GM21528 (cell line): ENCODE data around the gene LMNTD2.

Experiments used
- ATAC-seq: cut with Tn5 transposase; IDR thresholded peaks from one replicate; pipeline ENCODE4 v1.9.1; 2021; ENCODE audit warnings: mild to moderate bottlenecking, moderate library complexity; ENCODE audit not compliant: unreplicated experiment, low FRiP score

LMNTD2 gene

DNA sequence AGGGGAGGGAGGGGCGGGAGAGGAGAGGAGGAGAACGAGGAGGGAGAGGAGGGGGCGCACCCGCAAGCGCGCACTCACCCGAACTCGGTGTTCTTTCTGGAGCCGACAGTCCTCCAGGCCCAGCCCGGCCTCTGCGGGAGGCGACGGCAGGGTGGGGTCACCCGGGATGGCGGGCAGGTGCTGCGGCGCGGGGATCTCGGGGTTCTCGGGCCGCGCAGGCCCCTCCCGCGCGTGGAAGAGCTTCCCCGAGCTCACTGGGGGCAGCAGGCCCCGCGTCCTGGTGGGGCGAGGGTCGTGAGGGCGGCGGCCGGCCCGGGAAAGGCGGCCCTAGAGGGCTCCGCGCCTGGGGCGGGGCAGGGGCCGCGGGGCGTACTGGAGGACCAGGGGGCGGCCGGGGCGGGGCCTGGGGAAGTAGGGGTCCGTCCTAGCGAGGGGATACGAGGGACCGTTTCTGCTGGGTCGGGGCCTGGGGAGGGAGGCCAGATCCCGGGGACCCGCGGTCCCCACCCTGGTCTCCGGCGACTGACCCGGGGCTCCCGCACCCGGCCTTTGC lies 5.2 kb downstream of the LMNTD2 start:
- ATAC-seq, result no peak

DNA sequence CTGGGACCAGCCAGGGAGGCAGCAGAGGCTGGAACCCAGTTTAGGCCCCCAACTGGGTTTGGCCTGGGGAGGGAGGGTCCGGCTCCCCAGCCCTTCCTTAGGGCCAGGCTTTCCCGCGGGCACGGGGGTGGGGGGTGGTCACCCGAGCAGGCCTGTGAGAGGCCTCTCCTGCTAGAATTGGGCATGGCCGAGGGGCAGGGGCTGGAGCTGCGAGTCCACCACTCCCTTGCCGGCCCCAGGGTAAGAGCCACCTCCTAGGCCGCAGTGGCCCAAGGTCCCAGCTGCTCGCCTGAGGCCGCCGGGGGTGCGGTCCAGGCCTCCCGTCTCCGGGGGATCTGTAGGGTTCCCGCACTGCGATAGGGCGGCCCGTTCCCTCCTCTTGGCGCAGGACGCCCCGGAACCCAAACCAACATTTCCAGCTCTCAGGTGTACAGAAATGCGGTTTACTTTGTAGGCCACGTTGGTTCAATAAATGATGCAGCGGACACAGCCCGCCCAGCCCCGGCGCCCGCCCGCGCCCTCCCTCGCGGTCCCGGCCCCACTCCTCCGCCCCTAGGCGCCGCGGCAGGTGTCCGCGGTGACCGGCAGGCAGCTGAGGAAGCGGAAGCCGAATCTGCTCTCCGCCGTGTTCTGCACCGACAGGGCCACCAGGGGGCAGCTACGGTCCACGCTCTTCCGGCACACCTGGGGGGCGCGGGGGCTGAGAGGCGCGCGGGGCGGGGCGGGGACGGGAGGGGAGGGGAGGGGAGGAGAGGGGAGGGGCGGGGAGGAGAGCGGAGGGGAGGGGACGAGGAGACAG lies 5.9 kb downstream of the LMNTD2 start:
- no peak for ATAC-seq

DNA sequence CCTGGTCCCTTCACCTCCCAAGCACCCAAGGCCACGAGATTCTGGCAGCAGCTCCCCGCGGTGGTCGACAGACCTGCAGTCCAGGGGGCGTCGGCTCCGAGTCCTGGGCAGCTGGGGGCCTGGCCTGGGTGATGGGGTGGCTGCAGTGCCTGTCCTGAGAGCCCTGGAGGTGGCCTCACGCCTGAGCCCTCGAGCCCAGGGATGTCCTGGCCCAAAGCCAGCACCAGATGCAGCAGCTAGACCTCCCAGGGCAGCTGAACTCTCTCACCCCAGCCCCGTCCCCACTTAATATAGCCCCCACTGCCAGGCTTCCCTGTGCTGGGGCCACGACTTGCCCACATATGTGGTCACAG lies 6.6 kb downstream of the LMNTD2 start:
- no peak for ATAC-seq

DNA sequence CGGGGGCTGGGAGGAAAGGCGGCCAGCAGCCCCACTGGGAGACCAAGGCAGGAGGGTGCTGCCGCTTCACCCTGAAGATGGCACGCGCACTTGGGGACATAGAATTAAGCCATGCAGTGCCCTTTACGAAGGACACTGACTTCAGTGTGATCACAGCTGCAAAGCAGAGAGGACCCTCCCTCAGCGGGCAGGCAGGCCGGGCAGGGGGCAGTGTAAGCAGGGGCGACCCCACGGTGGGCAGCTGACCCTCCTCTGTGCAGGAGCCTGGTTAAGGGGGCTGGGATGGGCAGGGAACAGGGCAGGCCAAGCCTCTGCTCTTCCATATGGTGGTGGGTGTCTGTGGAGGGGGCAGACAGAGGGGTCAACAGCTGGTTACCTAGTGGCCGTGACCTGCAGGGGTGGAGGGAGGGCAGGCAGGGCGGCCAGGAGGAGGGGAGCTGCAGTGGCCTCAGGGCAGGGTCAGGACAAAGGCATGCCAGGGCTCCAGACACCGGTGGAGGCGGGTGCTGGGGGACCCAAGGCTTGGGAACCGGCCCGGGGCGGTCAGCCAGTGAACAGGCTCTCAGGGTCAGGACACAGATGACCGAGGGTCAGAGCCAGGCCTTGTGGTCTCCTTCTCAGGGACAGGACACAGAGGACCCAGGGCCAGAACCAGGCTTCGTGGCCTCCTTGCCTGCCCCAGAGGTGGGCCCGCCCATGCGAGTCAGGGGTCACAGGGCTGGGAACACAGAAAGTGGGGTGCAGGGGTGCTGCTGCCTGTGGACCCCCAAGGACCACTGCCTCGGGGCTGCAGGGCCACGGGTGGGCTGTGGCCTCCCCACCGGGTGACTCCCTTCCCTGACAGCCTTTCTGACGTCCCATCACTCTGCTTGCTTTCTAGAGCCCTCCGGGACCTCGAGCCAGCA lies 7.2 kb downstream of the LMNTD2 start:
- ATAC-seq, result no peak

DNA sequence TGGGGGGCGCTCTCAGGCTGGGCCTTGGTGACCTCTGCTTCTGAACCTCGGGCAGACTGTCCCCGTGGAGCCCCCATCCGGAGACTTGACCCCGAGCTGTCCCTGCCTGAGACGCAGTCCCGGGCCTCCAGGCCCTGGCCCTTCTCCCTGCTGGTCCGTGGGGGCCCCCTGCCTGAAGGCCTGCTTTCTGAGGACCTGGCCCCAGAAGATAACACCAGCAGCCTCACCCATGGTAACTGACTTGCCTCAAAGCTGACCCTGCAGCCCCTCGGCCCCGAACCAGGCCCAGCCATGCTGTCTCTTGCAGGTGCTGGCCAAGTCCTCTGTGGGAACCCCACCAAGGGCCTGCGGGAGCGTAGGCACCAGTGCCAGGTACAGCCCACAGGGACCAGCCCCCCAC lies 8.9 kb downstream of the LMNTD2 start:
- no peak for ATAC-seq

DNA sequence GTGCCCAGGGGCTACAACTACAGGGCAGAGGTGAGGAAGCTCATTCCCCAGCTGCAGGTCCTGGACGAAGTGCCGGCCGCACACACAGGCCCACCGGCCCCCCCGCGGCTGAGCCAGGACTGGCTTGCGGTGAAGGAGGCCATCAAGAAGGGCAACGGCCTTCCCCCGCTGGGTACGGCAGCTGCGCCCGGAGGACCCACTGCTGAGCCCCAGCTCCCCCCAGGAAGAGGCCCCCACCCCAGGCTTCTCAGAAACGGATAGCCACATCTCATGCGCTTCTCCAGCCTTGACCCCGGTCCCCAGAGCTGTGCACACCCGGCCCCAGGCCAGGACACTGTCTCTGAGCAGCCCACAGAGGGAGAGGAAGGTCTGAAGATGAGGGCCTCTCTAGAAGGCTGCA lies 9.4 kb downstream of the LMNTD2 start:
- ATAC-seq, result no peak

DNA sequence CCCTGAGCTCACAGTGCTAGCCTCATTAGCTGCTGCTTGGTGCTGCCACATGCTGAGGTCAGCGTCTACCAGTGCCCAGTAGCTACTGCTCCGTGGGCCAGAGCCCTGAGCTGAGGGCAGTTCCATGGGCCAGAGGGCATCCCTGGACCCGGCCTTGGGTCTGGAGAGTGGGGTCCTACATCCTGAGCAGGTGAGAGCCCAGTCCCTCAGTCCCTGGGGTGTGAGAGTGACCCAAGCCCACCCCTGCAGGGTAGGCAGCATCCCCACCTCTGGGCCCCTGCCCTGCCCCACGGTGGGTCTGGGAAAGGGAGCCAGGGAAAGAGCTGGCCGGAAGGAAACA lies 9.8 kb downstream of the LMNTD2 start:
- ATAC-seq, result no peak

DNA sequence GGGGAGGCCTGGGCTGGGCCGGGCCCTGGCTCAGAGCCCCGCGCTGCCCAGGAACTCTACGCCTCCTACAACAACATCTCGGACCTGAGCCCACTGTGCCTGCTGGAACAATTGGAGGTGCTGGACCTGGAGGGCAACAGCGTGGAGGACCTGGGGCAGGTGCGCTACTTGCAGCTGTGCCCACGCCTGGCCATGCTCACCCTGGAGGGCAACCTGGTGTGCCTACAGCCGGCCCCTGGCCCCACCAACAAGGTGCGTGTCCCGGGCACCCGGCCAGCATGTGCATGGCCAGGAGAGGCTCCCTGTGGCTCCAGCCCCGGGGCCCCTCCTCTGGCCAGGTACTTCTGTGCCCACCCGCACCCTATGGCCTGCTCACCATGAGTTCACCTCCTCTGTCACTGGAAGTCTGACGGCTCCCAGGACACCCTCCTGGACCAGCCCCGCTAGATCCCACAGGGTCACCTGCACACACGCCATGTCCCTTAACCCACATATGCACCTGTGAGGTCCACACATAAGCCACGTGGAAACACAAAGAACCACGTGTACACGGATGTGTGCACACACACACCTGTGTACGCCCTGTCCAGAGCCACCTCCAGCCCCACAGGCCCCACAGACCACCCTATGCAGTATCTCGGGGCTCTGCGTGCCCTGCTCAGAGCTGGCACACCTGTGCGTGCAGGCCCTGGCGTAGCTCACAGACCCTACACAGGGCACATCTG lies 10.4 kb downstream of the LMNTD2 start:
- no peak for ATAC-seq

DNA sequence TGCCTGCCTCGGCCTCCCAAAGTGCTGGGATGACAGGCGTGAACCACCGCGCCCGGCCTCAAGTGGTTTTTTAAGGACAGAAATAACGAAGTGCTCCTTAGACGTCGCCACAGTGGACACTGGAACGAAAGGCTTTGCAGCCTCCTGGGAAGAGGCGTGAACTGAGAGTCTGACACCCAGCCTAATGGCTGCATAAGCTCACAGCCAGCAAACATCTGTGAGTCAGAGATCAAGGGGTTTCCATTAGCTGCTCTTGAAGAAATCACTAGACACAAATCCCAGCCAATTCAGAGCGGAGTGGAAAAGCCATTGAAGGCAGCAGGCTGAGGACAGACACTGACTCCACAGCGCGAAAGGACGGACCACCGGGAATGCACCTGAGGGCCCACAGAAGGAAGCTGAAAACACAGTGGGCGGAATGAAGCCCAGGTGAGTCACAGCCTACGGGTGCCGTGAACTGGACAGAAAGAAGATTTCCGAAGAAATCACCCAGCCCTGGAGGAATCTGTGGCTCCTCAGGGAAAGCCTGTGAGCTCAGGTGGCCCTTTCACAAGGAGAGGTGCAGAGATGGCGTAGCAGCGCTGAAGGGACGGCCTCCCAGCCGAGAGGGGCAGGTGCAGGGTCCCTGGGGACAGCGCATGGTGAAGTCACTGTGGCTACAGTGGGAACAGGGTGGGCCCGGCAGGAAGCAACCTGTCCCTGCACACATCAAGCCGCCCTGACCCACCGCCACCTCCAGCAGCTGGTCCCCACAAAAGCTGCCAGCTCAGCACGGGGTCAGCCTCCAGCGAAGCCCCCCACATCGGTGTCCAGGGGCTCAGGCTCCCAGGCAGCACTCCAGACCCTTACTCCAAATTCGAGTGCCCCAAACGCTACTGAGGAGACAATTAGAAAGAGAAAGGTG lies 11.6 kb downstream of the LMNTD2 start:
- ATAC-seq, result no peak

DNA sequence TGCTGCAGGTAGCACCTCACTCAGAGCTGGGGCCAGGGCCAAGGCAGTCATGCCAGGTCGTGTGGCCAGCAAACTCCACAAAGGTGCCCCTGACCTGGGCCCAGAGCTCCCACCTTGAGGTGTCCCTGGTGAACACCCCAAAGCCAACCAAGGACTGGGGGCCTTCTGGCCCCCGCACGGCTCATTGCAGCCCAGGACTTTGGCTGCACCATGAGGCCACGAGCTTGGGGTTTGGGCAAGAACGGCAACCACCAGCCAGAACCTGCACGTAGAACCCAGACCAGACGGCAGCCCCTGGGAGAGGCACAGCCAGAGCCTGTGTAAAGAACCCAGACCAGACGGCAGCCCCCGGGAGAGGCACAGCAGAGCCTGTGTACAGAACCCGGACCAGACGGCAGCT lies 15.4 kb downstream of the LMNTD2 start:
- no peak for ATAC-seq

DNA sequence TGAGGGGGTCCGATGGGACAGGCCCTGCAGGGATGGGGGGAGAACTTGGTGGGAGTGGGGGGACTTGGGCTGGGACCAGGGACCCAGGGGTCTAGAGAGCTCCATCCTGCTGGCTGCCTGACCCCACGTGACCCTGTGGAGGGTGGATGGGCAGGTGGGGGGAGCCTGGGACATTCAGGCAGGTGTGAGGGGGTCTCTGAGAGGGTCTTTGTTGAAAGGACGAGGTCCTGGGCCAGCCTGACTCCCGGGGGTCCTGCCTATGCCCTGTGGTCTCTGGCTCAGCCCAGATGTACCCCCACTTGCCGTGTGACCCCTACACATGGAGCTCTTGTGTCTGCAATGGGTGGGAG lies 15.7 kb downstream of the LMNTD2 start:
- no peak for ATAC-seq

DNA sequence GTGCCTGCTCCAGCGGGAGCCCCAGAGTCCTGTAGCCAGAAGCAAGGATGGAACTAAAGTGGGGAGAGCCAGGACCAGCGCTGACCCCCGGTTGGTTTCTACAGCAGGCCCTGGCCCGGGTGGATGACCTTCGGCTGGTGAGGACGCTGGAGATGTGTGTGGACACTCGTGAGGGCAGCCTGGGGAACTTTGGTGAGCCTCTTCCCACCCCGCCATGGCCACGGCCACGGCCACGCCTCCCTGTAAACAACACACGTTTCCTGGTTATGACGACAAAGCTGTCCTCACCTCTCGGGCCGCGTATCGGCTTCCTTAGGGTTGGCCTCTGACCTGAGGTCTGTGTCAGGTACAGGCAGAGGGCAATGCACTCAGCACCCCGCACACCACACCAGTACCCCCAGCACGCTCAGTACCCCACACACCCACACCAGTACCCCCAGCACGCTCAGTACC lies 19.1 kb downstream of the LMNTD2 start:
- ATAC-seq, result no peak

DNA sequence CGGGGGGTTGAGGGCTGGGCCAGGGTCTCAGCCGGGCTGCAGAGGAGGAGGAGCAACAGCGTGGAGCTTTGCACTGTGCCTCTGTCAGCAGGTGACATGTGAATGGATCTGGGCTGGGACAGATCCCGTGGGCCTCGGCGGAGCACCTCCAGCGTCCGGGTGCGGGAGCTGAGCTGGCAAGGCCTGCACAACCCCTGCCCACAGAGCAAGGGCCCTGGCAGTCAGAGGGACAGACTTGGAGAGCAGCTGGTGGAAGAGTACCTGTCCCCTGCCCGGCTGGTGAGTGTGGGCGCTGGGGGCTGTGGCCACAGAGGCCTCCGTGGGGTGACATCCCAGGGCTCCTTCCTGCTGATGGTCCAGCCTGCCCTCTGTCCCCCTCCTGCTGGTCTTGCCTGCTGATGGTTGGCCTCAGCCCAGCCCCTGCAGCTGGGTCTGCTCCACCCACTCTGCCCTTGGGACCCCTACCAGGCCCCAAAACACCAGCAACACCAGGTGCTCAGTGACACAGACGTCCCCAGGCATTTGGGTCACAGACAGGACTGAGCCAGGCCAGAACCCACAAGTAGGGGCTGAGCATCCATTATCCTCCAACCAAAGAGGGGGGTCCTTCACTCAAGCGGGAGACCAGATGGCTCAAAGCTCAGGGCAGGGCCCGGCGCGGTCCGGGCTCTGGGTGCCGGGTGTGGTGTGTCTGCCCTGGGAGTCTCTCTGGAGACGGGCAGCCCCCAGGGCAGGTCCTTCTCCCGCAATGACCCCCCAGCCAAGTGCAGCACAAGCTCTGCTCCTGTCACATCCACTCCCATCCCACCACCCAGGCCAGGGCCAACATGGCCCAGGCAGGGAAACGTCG lies 19.7 kb downstream of the LMNTD2 start:
- ATAC-seq, result no peak

DNA sequence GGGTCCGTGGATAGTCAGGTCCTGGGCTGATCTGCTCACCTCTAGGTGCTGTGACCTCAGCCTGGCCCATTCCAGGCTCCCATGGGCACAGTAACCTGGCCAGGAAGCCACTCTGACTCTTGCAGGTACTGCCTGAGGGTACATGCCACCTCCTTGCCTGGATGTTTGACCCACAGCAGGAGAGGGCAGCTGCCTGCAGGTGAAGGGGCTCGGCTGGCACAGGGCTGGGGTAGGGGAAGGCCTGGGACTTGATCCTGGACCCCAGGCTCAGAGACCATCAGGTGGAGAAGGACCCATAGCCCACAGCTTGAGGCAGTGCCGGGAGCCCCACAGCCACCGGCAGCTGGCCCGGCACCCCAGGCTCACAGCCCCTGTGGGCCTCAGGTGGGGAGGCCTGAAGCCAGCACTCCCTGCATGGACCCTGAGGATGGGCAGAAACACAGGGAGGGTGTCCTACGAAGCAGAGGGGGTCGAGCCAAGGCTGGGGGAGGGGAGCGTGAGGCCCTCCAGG lies 20.5 kb downstream of the LMNTD2 start:
- no peak for ATAC-seq

DNA sequence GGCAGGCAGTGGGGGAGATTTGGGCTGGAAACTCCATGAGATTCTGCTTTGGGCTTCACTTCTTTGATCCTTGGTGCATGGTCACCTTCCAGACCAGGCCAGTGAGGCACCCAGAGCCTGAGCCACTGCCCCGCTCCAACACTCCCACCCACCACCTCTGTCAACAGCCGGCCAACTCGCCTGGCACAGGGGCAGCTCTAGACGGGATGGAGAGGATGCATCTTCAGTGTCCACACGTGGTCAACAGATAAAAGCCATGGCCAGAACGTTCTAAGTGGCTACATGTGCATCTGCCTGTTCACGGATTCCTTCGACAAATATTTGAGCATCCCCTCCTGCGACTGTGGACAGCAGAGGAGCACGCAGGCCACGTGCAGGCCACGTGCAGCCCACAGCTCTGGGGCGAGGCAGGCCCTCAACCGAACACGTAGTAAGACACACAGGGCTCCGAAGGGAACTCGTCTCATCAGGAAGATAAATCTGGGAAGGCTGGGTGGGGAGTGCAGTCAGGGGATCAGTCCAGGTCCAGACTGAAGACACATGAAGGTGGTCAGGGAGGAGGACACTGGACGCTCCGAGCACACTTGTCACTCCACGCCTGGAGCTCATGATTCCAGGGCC lies 22.0 kb downstream of the LMNTD2 start:
- no peak for ATAC-seq

DNA sequence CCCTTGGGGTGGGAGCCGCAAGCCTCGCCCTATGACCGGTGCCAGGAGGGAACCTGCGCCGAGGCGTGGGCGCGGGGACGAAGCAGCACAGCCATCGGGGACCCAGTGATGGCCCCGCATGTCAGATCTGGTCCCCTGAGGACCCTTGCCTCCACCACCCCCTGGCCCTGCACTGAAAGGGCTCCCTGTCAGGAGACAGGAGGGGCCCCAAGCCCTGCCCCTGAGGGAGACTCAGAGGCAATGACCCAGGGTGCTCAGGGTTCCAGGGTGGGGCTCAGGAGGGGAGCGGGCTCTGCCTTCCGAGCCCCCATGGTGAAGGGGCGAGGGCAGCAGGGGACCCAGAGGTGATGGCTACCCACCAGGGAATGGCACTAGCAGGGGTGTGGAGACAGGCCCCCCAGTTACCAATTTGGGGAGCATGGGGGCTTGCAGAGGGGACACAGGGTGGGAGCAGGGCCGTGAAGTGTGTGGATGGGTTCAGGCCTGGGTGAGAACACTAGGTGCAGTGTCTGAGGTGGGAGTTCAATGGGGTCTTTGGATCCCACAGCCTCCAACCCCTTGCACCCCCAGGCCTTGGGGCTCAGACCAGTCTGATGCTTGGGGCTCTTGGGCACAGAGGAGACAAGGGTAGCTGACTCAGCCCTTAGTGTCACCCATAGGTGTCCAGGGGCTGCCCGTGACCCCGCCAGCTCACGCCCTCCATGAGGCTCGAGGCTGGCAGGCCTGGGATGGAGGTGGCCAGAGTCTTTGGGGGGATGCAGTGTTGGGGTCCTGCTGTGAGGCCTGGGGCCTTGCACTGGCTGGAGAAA lies 22.7 kb downstream of the LMNTD2 start:
- no peak for ATAC-seq

DNA sequence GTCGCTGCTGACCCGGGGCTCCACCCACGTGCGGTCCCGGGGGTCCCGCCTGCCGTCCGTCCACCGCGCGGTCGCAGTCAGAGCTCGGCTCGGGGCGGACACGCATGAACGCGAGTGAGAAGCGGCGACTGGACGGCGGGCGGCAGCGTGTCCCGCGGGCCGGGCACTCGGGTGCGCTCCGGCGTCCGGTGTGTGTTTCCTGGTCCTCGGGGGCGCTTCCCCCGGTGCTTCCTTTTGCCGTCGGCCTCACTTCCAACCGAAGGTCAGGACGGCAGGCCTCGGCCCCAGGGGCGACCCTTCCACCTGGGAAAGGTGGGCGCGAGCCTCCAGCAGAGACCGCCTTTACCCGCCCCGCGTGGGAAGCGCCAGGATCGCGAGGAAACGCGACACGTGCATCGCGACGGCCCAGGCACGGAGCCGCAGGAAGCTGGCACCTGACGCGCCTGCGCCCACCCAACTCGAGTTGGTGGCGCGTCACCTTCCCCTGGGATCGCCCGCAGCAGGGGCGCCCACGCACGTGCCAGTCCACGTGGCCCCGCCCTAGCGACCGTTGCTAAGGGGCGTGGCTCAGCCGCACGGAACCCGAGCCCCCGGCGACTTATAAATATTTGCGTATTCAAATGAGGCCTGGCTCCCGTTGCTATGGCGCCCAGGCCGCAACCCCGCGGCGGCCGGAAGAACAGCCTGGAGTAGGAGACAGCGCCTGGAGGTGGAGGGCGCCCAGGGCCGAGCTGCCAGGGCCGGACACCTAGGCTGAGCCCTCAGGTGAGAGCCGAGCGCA lies 23.5 kb downstream of the LMNTD2 start, which contains the start of gene LRRC56:
Gene LRRC56 (plus strand): TSS at position 687 of the 781 bp plus-strand sequence. CDS start 3,158 bp downstream, outside the sequence.
- ATAC-seq, result no peak
